Stomach smooth muscle (tissue), 2 donors: ENCODE data around the gene ELF1.

Experiments used
- H3K27ac ChIP-seq: one replicate; pipeline ENCODE4 v1.7.0; 2013; ENCODE audit warnings: mild to moderate bottlenecking, low read length, inconsistent platforms
- H3K27me3 ChIP-seq, 2 donors: one replicate each; pipeline ENCODE4 v1.7.0; 2013; ENCODE audit warnings: low read length in 2 of 2; ENCODE audit not compliant: insufficient read depth in 2 of 2, control insufficient read depth in 1 of 2
- H3K36me3 ChIP-seq, 2 donors: one replicate each; pipeline ENCODE4 v1.7.0; 2013; ENCODE audit warnings: low read length in 2 of 2; ENCODE audit not compliant: control insufficient read depth in 2 of 2, insufficient read depth in 2 of 2
- H3K4me1 ChIP-seq: one replicate; pipeline ENCODE4 v1.7.0; 2013; ENCODE audit warnings: low read length; ENCODE audit not compliant: control insufficient read depth, insufficient read depth
- H3K4me3 ChIP-seq, 2 donors: one replicate each; pipeline ENCODE4 v1.7.0; 2013; ENCODE audit warnings: low read length in 2 of 2
- H3K9ac ChIP-seq, 2 donors: one replicate each; pipeline ENCODE4 v1.7.0; 2013; ENCODE audit warnings: low read length in 2 of 2, mild to moderate bottlenecking in 1 of 2
- H3K9me3 ChIP-seq, 2 donors: one replicate each; pipeline ENCODE4 v1.7.0; 2013; ENCODE audit warnings: low read length in 2 of 2; ENCODE audit not compliant: control insufficient read depth in 2 of 2
- donor health status: healthy.
- donor health status: Pancreatic carcinoma.

The ELF1 gene

GRCh38 chr13:40969169-40969901 is 49.8 kb downstream of the ELF1 start:
- Histone ChIP-seq H3K4me3 (no peak overlapping the region), H3K9me3 (no peaks in the 10 kb centered on the region), H3K36me3 (no peaks in the 10 kb centered on the region), H3K9ac (no peak overlapping the region), H3K4me1 (peaks cover 8% of the 10 kb centered on the region), H3K27me3 (no peaks in the 10 kb centered on the region), H3K27ac (no peak overlapping the region)

GRCh38 chr13:40968416-40969000 is 50.6 kb downstream of the ELF1 start:
- no peak overlapping the region for H3K27ac ChIP-seq
- H3K27me3 ChIP-seq = no peaks in the 10 kb centered on the region
- H3K9me3 ChIP-seq = no peaks in the 10 kb centered on the region
- H3K9ac ChIP-seq = no peak overlapping the region
- peaks cover 5% of the 10 kb centered on the region for H3K4me1 ChIP-seq
- H3K4me3 ChIP-seq = no peak overlapping the region
- no peaks in the 10 kb centered on the region for H3K36me3 ChIP-seq

GRCh38 chr13:40966298-40966697 is 52.8 kb downstream of the ELF1 start:
- peaks cover 5% of the 10 kb centered on the region for H3K4me1 ChIP-seq
- H3K27me3 ChIP-seq = no peaks in the 10 kb centered on the region

GRCh38 chr13:40963927-40964326 is 55.2 kb downstream of the ELF1 start:
- Histone ChIP-seq H3K4me1 (no peaks in the 10 kb centered on the region), H3K27ac (no peak overlapping the region)

More at GRCh38 chr13:40966298-40966697, 52.8 kb downstream of the ELF1 start:
- Histone ChIP-seq H3K9ac (no peak overlapping the region), H3K27ac (no peak overlapping the region), H3K9me3 (no peaks in the 10 kb centered on the region), H3K36me3 (no peaks in the 10 kb centered on the region), H3K4me3 (no peak overlapping the region)

GRCh38 chr13:40961826-40962225 is 57.3 kb downstream of the ELF1 start:
- Histone ChIP-seq H3K27ac (no peak overlapping the region), H3K4me1 (no peaks in the 10 kb centered on the region), H3K4me3 (no peak overlapping the region), H3K36me3 (peaks cover 7 to 12% of the 10 kb centered on the region in 2 donors), H3K27me3 (no peaks in the 10 kb centered on the region), H3K9me3 (no peaks in the 10 kb centered on the region), H3K9ac (no peak overlapping the region)

More at GRCh38 chr13:40963927-40964326, 55.2 kb downstream of the ELF1 start:
- Histone ChIP-seq H3K27me3 (no peaks in the 10 kb centered on the region), H3K4me3 (no peak overlapping the region), H3K36me3 (no peaks in the 10 kb centered on the region), H3K9me3 (no peaks in the 10 kb centered on the region), H3K9ac (no peak overlapping the region)

- Histone ChIP-seq H3K9ac (no peak overlapping the region), H3K27me3 (no peaks in the 10 kb centered on the region), H3K36me3 (peaks cover 7 to 12% of the 10 kb centered on the region in 2 donors), H3K4me3 (no peak overlapping the region), H3K4me1 (no peaks in the 10 kb centered on the region), H3K27ac (no peak overlapping the region), H3K9me3 (no peaks in the 10 kb centered on the region)
Observed at GRCh38 chr13:40961214-40961613, 57.9 kb downstream of the ELF1 start.

GRCh38 chr13:40960716-40961115 is 58.4 kb downstream of the ELF1 start:
- H3K4me1 ChIP-seq = no peaks in the 10 kb centered on the region
- no peak overlapping the region for H3K9ac ChIP-seq
- H3K4me3 ChIP-seq = no peak overlapping the region
- peaks cover 7 to 12% of the 10 kb centered on the region in 2 donors for H3K36me3 ChIP-seq
- no peaks in the 10 kb centered on the region for H3K9me3 ChIP-seq
- no peaks in the 10 kb centered on the region for H3K27me3 ChIP-seq
- no peak overlapping the region for H3K27ac ChIP-seq

GRCh38 chr13:40958655-40959054 is 60.5 kb downstream of the ELF1 start:
- Histone ChIP-seq H3K36me3 (peaks cover 7 to 12% of the 10 kb centered on the region in 2 donors), H3K27me3 (no peaks in the 10 kb centered on the region), H3K27ac (no peak overlapping the region), H3K4me1 (no peaks in the 10 kb centered on the region), H3K9me3 (no peaks in the 10 kb centered on the region), H3K4me3 (no peak overlapping the region), H3K9ac (no peak overlapping the region)

GRCh38 chr13:40946485-40946884 is 72.6 kb downstream of the ELF1 start:
- peaks cover 11 to 17% of the 10 kb centered on the region in 2 donors for H3K36me3 ChIP-seq
- no peaks in the 10 kb centered on the region for H3K4me1 ChIP-seq
- no peak overlapping the region for H3K4me3 ChIP-seq
- no peak overlapping the region for H3K27ac ChIP-seq
- H3K27me3 ChIP-seq = no peaks in the 10 kb centered on the region
- no peak overlapping the region for H3K9ac ChIP-seq
- no peaks in the 10 kb centered on the region for H3K9me3 ChIP-seq

- H3K27me3 ChIP-seq = no peaks in the 10 kb centered on the region
- no peak overlapping the region for H3K27ac ChIP-seq
- H3K9ac ChIP-seq = no peak overlapping the region
- H3K4me1 ChIP-seq = no peaks in the 10 kb centered on the region
- no peaks in the 10 kb centered on the region for H3K9me3 ChIP-seq
- peaks cover 13 to 26% of the 10 kb centered on the region in 2 donors for H3K36me3 ChIP-seq
- no peak overlapping the region for H3K4me3 ChIP-seq
Observed at GRCh38 chr13:40943073-40943472, 76.0 kb downstream of the ELF1 start.

- H3K36me3 ChIP-seq = peaks cover 12 to 23% of the 10 kb centered on the region in 2 donors
- no peaks in the 10 kb centered on the region for H3K4me1 ChIP-seq
- H3K4me3 ChIP-seq = no peak overlapping the region
- no peak overlapping the region for H3K9ac ChIP-seq
- no peaks in the 10 kb centered on the region for H3K9me3 ChIP-seq
- no peaks in the 10 kb centered on the region for H3K27me3 ChIP-seq
- no peak overlapping the region for H3K27ac ChIP-seq
Observed at GRCh38 chr13:40941581-40941980, 77.5 kb downstream of the ELF1 start.
